HEK293 (cell line): ENCODE data around the gene ZFP42.
"Not testable (repeated sequence)": the region's sequence is repeated elsewhere in the genome, so short reads cannot be mapped to it uniquely, and the experiment has no call there.

Experiments used
- CTCF ChIA-PET: fragments of 350-600 bp; formaldehyde crosslinking; extraction: SDS; loops from one replicate; lab custom pipeline; 2021; ENCODE audit warnings: antibody characterized with exemption; lab: Yijun Ruan, JAX
- POLR2A ChIA-PET: fragments of 300-600 bp; formaldehyde crosslinking; extraction: SDS; loops from one replicate; lab custom pipeline; 2020; ENCODE audit warnings: antibody characterized with exemption, inconsistent platforms; lab: Yijun Ruan, JAX
- H3K27ac ChIP-seq: fragments of 200-500 bp; sonication (Bioruptor generic); 2 replicates; pipeline ENCODE4 v1.5.1; 2014; ENCODE audit warnings: low read depth, low read length, control low read depth, inconsistent platforms; ENCODE audit errors: extremely low read depth
- H3K36me3 ChIP-seq, 2 experiments: fragments of 200-500 bp in 1 of 2; sonication (Bioruptor generic) in 1 of 2; 1 replicate in 1 of 2; 2 replicates in 1 of 2; pipeline ENCODE4 v1.5.1; 2014 to 2017; ENCODE audit warnings: inconsistent platforms in 2 of 2, low read length in 2 of 2; ENCODE audit not compliant: control insufficient read depth in 2 of 2, insufficient read depth in 1 of 2
- H3K4me1 ChIP-seq: fragments of 200-500 bp; sonication (Bioruptor generic); 2 replicates; pipeline ENCODE4 v1.5.1; 2014; ENCODE audit warnings: mild to moderate bottlenecking, low read length, inconsistent platforms; ENCODE audit not compliant: control insufficient read depth, insufficient read depth
- H3K4me3 ChIP-seq: 2 replicates; pipeline ENCODE4 v1.5.1; 2011; ENCODE audit warnings: low read depth, mild to moderate bottlenecking, control low read depth, low read length, moderate library complexity
- H3K9me3 ChIP-seq: fragments of 200-500 bp; sonication (Bioruptor generic); 2 replicates; pipeline ENCODE4 v1.5.1; 2014; ENCODE audit warnings: low read depth, low read length, inconsistent platforms; ENCODE audit not compliant: control insufficient read depth, insufficient read depth
- BCL11A ChIP-seq: fragments of 450-650 bp; formaldehyde crosslinking; IDR thresholded peaks from 2 replicates; pipeline ENCODE4 v1.5.1; 2016; ENCODE audit warnings: low read depth, missing biosample characterization, missing genetic modification characterization
- GLIS1 ChIP-seq: fragments of 450-650 bp; formaldehyde crosslinking; IDR thresholded peaks from 2 replicates; pipeline ENCODE4 v1.5.1; 2016; ENCODE audit warnings: missing biosample characterization, missing genetic modification characterization
- OVOL3 ChIP-seq: fragments of 450-650 bp; formaldehyde crosslinking; IDR thresholded peaks from 2 replicates; pipeline ENCODE4 v1.5.1; 2016; ENCODE audit warnings: missing biosample characterization, missing genetic modification characterization
- ZBTB48 ChIP-seq: fragments of 450-650 bp; formaldehyde crosslinking; IDR thresholded peaks from 2 replicates; pipeline ENCODE4 v1.5.1; 2016; ENCODE audit warnings: missing biosample characterization, missing genetic modification characterization
- ZBTB6 ChIP-seq: fragments of 450-650 bp; formaldehyde crosslinking; IDR thresholded peaks from 2 replicates; pipeline ENCODE4 v1.5.1; 2017; ENCODE audit warnings: missing biosample characterization, missing genetic modification characterization
- ZFHX2 ChIP-seq: fragments of 450-650 bp; formaldehyde crosslinking; conservative IDR thresholded peaks from 2 replicates; pipeline ENCODE4 v1.5.1; 2016; ENCODE audit warnings: missing biosample characterization, missing genetic modification characterization
- ZNF114 ChIP-seq: fragments of 450-650 bp; formaldehyde crosslinking; IDR thresholded peaks from 2 replicates; pipeline ENCODE4 v1.5.0; 2017; ENCODE audit warnings: missing biosample characterization, missing genetic modification characterization
- ZNF140 ChIP-seq: fragments of 450-650 bp; formaldehyde crosslinking; IDR thresholded peaks from 2 replicates; pipeline ENCODE4 v1.5.1; 2016; ENCODE audit warnings: missing biosample characterization, missing genetic modification characterization
- ZNF16 ChIP-seq: fragments of 450-650 bp; formaldehyde crosslinking; IDR thresholded peaks from 2 replicates; pipeline ENCODE4 v1.5.1; 2016; ENCODE audit warnings: low read depth, missing biosample characterization, missing genetic modification characterization
- ZNF169 ChIP-seq: fragments of 450-650 bp; formaldehyde crosslinking; IDR thresholded peaks from 2 replicates; pipeline ENCODE4 v1.5.1; 2016; ENCODE audit warnings: missing biosample characterization, missing genetic modification characterization
- ZNF24 ChIP-seq: fragments of 450-650 bp; formaldehyde crosslinking; IDR thresholded peaks from 2 replicates; pipeline ENCODE4 v1.5.1; 2016; ENCODE audit warnings: missing biosample characterization, missing genetic modification characterization
- ZNF335 ChIP-seq: fragments of 450-650 bp; formaldehyde crosslinking; conservative IDR thresholded peaks from 2 replicates; pipeline ENCODE4 v1.5.1; 2016; ENCODE audit warnings: missing biosample characterization, missing genetic modification characterization
- ZNF664 ChIP-seq: fragments of 450-650 bp; formaldehyde crosslinking; IDR thresholded peaks from 2 replicates; pipeline ENCODE4 v1.5.1; 2016; ENCODE audit warnings: missing biosample characterization, missing genetic modification characterization
- ZNF670 ChIP-seq: fragments of 450-650 bp; formaldehyde crosslinking; IDR thresholded peaks from 2 replicates; pipeline ENCODE4 v1.5.1; 2016; ENCODE audit warnings: missing biosample characterization, missing genetic modification characterization, low read depth
- ZNF692 ChIP-seq: fragments of 450-650 bp; formaldehyde crosslinking; IDR thresholded peaks from 2 replicates; pipeline ENCODE4 v1.5.1; 2016; ENCODE audit warnings: missing biosample characterization, missing genetic modification characterization
- TF ChIP-seq, protein P1 (sequence below): fragments of 450-650 bp; formaldehyde crosslinking; IDR thresholded peaks from 2 replicates; pipeline ENCODE4 v1.5.1; 2016; ENCODE audit warnings: missing biosample characterization, missing genetic modification characterization
- TF ChIP-seq, protein P2 (sequence below): fragments of 450-650 bp; formaldehyde crosslinking; IDR thresholded peaks from 2 replicates; pipeline ENCODE4 v1.5.1; 2016; ENCODE audit warnings: missing biosample characterization, missing genetic modification characterization

Gene ZFP42

GRCh38 chr4:188045461-188045860 lies 49.9 kb downstream of the ZFP42 start:
- CTCF ChIA-PET = interaction anchor here (0.6 kb wide), 1 partner anchor 48 kb away, joined by 6 read pairs; no protein-coding TSS in a partner anchor
- H3K36me3 ChIP-seq, H3K4me3 ChIP-seq, H3K9me3 ChIP-seq, H3K27ac ChIP-seq, H3K4me1 ChIP-seq, POLR2A ChIA-PET: not testable (repeated sequence)

DNA sequence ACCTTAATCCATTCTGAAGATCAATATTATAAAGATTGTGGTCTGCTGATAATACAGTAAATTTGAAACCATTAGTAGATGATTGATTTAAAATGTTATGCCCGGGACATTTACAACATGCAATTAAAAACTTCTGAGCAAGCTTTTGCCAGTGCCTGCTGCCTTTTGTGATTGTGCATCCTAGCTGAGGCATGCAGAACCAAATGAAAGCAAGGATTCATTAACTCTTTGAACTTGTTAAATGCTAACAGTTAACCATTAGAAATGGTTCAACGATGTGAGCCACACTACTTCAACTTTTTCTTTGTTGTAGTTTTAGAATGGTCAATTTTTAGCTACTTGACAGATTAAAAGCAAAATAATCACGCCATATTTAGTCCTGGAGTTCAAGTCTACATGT lies 51.1 kb downstream of the ZFP42 start:
- POLR2A ChIA-PET = no interaction called here
- Histone ChIP-seq H3K4me3 (no peak overlapping the region), H3K27ac (no peak overlapping the region), H3K9me3 (no peaks in the 10 kb centered on the region), H3K36me3 (no peaks in the 10 kb centered on the region), H3K4me1 (no peaks in the 10 kb centered on the region)
- CTCF ChIA-PET = interaction anchor here (0.5 kb wide), 1 partner anchor 177 kb away, joined by 3 read pairs; no protein-coding TSS in a partner anchor
- TF ChIP-seq ZFHX2 (tag by site-specific recombination) (no peak), ZNF664 (no peak), ZBTB48 (no peak), GLIS1 (tag by site-specific recombination) (no peak), ZBTB6 (tag by site-specific recombination) (no peak), ZNF169 (tag by site-specific recombination) (no peak)
- TF ChIP-seq, protein P1, sequence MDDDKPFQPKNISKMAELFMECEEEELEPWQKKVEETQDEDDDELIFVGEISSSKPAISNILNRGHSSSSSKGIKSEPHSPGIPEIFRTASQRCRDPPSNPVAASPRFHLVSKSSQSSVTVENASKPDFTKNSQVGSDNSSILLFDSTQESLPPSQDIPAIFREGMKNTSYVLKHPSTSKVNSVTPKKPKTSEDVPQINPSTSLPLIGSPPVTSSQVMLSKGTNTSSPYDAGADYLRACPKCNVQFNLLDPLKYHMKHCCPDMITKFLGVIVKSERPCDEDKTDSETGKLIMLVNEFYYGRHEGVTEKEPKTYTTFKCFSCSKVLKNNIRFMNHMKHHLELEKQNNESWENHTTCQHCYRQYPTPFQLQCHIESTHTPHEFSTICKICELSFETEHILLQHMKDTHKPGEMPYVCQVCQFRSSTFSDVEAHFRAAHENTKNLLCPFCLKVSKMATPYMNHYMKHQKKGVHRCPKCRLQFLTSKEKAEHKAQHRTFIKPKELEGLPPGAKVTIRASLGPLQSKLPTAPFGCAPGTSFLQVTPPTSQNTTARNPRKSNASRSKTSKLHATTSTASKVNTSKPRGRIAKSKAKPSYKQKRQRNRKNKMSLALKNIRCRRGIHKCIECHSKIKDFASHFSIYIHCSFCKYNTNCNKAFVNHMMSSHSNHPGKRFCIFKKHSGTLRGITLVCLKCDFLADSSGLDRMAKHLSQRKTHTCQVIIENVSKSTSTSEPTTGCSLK = no peak
- TF ChIP-seq, protein P2, sequence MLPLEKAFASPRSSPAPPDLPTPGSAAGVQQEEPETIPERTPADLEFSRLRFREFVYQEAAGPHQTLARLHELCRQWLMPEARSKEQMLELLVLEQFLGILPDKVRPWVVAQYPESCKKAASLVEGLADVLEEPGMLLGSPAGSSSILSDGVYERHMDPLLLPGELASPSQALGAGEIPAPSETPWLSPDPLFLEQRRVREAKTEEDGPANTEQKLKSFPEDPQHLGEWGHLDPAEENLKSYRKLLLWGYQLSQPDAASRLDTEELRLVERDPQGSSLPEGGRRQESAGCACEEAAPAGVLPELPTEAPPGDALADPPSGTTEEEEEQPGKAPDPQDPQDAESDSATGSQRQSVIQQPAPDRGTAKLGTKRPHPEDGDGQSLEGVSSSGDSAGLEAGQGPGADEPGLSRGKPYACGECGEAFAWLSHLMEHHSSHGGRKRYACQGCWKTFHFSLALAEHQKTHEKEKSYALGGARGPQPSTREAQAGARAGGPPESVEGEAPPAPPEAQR (tag by site-specific recombination) = no peak

DNA sequence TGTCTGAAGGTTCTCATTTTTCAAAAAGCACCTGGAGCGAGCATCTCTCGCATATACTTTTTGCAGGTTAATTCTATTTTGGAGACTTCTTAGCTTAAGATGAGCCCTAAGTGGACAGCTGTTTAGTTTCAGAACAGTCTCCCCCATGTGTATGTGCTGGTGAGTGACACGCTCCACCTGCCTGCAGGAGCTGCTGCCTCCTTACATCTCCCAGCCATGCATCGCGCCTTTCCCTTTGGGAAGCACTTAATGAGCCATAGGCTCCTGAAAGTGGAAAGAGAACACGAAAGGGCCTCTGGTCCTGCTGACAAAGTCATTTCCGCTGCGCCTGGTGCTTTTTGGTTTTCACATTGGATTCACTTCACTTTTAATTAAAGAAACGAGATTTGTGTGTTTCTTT lies 57.7 kb downstream of the ZFP42 start:
- H3K36me3 ChIP-seq = no peaks in the 10 kb centered on the region
- TF ChIP-seq ZNF140 (tag by site-specific recombination) (no peak), ZNF335 (tag by site-specific recombination) (no peak), OVOL3 (no peak), BCL11A (tag by site-specific recombination) (no peak), ZNF114 (tag by site-specific recombination) (no peak), ZNF692 (no peak), ZNF16 (no peak), ZNF24 (tag by site-specific recombination) (no peak), ZNF670 (tag by site-specific recombination) (no peak)
- no peak overlapping the region for H3K4me3 ChIP-seq
- POLR2A ChIA-PET = no interaction called here
- H3K9me3 ChIP-seq = no peaks in the 10 kb centered on the region
- CTCF ChIA-PET = interaction anchor here (0.7 kb wide), 1 partner anchor 406 kb away, joined by 3 read pairs; no protein-coding TSS in a partner anchor
- H3K27ac ChIP-seq = no peak overlapping the region
- H3K4me1 ChIP-seq = no peaks in the 10 kb centered on the region
